ENCODE results near the gene FEV. TPM values are rescaled to one million over a fixed set of nuclear protein-coding genes. Genes with fewer than 3 reads are reported as not detected.

The FEV gene
- total and polyA plus RNA-seq, 10 donors: not detected

- peaks cover 0 to 77% (median 19%) of the 10 kb centered on the region in 7 donors for H3K27me3 ChIP-seq (replicated peaks in 1 of 7)
- no peaks in the 10 kb centered on the region for H3K4me1 ChIP-seq
- peaks cover 0 to 7% (median 0%) of the 10 kb centered on the region in 8 donors for H3K9me3 ChIP-seq
- H3K36me3 ChIP-seq: no peaks in the 10 kb centered on the region
- 64 to 75% (median 66%) methylated on average over 2 of the region's 2 CpGs for WGBS, 5 donors
- TF ChIP-seq POLR2A (IDR thresholded peaks at IDR 0.05) (no peak), POLR2AphosphoS5 (IDR thresholded peaks at IDR 0.05) (no peak), CTCF (IDR thresholded peaks at IDR 0.05 in 8 of 11, conservative IDR thresholded peaks at IDR 0.05 in 3 of 11) (no peak)
- H3K27ac ChIP-seq: no peak overlapping the region
- intact Hi-C loops (cut with DNase I; ENCODE audit: low total_unique reads): no loop called here
- no peak overlapping the region for H3K4me3 ChIP-seq
- no peak for DNase-seq
Measured at GRCh38 chr2:219009294-219009693, 24.3 kb upstream of the FEV start.

- H3K27me3 ChIP-seq (replicated peaks in 1 of 7): peaks cover 15 to 100% (median 69%) of the 10 kb centered on the region in 7 donors
- TF ChIP-seq CTCF (IDR thresholded peaks at IDR 0.05 in 8 of 11, conservative IDR thresholded peaks at IDR 0.05 in 3 of 11): no peak
- no peak for TF ChIP-seq POLR2AphosphoS5 (IDR thresholded peaks at IDR 0.05)
- TF ChIP-seq POLR2A (IDR thresholded peaks at IDR 0.05): no peak
- H3K4me3 ChIP-seq: no peak overlapping the region
- no peaks in the 10 kb centered on the region for H3K36me3 ChIP-seq
- peaks cover 20 to 30% (median 26%) of the 10 kb centered on the region in 6 donors for H3K4me1 ChIP-seq
- intact Hi-C loops (cut with DNase I; ENCODE audit: low total_unique reads): no loop called here
- H3K27ac ChIP-seq: no peak overlapping the region
- DNase-seq: no peak
- H3K9me3 ChIP-seq: no peaks in the 10 kb centered on the region
- WGBS, 5 donors: 75 to 87% (median 78%) methylated on average over 3 of the region's 3 CpGs
Measured at GRCh38 chr2:219003979-219004378, 19.0 kb upstream of the FEV start.

GRCh38 chr2:219003267-219003634 lies 18.3 kb upstream of the FEV start:
- Histone ChIP-seq H3K36me3 (no peaks in the 10 kb centered on the region), H3K4me1 (peaks cover 20 to 30% (median 26%) of the 10 kb centered on the region in 6 donors), H3K9me3 (no peaks in the 10 kb centered on the region), H3K4me3 (peak overlapping the region in 6 of 8 donors; percentile 5 to 59 (median 22)), H3K27me3 (replicated peaks in 1 of 7) (peaks cover 15 to 100% (median 69%) of the 10 kb centered on the region in 7 donors), H3K27ac (no peak overlapping the region)
- DNase-seq: no peak
- 7 to 15% (median 10%) methylated on average over 10 to 20 of the region's 20 CpGs for WGBS, 5 donors
- intact Hi-C loops (cut with DNase I; ENCODE audit: low total_unique reads): no loop called here
- TF ChIP-seq POLR2A (IDR thresholded peaks at IDR 0.05): no peak
- TF ChIP-seq CTCF (IDR thresholded peaks at IDR 0.05 in 8 of 11, conservative IDR thresholded peaks at IDR 0.05 in 3 of 11): peak in 1 of 11 experiments; percentile 19
- no peak for TF ChIP-seq POLR2AphosphoS5 (IDR thresholded peaks at IDR 0.05)

- TF ChIP-seq POLR2A (IDR thresholded peaks at IDR 0.05) (no peak), CTCF (IDR thresholded peaks at IDR 0.05 in 8 of 11, conservative IDR thresholded peaks at IDR 0.05 in 3 of 11) (peak in 3 of 11 experiments; percentile 29 to 47 (median 38))
- peaks cover 15 to 100% (median 70%) of the 10 kb centered on the region in 7 donors for H3K27me3 ChIP-seq (replicated peaks in 1 of 7)
- peaks cover 20 to 30% (median 26%) of the 10 kb centered on the region in 6 donors for H3K4me1 ChIP-seq
- DNase-seq: no peak
- 3 to 5% (median 3%) methylated on average over 30 to 72 of the region's 72 CpGs for WGBS, 5 donors
- no peaks in the 10 kb centered on the region for H3K9me3 ChIP-seq
- H3K27ac ChIP-seq: no peak overlapping the region
- intact Hi-C loops (cut with DNase I; ENCODE audit: low total_unique reads): no loop called here
- H3K36me3 ChIP-seq: no peaks in the 10 kb centered on the region
- H3K4me3 ChIP-seq: peak overlapping the region in 7 of 8 donors; percentile 5 to 59 (median 20)
Measured at GRCh38 chr2:219002395-219003266, 17.6 kb upstream of the FEV start.
